Measurements from ENCODE around the gene EFHD2.
"Not testable (repeated sequence)": the region's sequence is repeated elsewhere in the genome, so short reads cannot be mapped to it uniquely, and the experiment has no call there.

EFHD2 gene

GRCh38 chr1:15432324-15432723, 22.6 kb downstream of the EFHD2 start:
- H3K4me3 ChIP-seq (ENCODE audit: low read length in 2 of 2), result no peak overlapping the region
- peak overlapping the region; percentile 11 for H3K27ac ChIP-seq (ENCODE audit: low read length)
- peaks cover 0 to 5% of the 10 kb centered on the region in 2 donors for H3K36me3 ChIP-seq (ENCODE audit: control insufficient read depth in 2 of 2, insufficient read depth in 2 of 2, low read length in 2 of 2)
- no peaks in the 10 kb centered on the region for H3K9me3 ChIP-seq (ENCODE audit: control insufficient read depth in 2 of 2, low read length in 2 of 2)
- no peaks in the 10 kb centered on the region for H3K27me3 ChIP-seq (ENCODE audit: control insufficient read depth in 1 of 2, insufficient read depth in 2 of 2, low read length in 2 of 2)
- no peak overlapping the region for H3K9ac ChIP-seq (ENCODE audit: low read length in 2 of 2)
- peaks cover 13% of the 10 kb centered on the region for H3K4me1 ChIP-seq (ENCODE audit: control insufficient read depth, insufficient read depth, low read length)

DNA sequence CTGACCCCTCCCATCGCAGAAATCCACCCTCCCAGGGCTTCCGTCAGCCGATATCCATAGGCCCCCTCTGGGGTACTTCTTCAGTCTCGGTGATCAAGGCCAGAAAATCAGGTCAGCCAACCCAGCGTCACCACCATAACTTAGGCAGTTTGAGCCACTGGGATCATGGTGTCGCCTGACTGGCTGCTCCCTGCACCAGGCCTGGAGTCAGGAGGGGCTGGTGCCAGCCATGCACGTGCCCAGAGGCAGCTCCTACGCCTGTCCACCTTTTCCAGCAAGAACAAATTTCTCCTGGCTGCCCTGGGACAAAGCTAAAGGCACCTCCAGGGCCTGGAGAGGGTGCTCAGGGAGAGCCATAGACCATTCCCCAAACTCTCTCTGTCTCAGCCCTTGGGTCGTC, 23.8 kb downstream of the EFHD2 start:
- Histone ChIP-seq H3K4me3 (ENCODE audit: low read length in 2 of 2) (no peak overlapping the region), H3K36me3 (ENCODE audit: control insufficient read depth in 2 of 2, insufficient read depth in 2 of 2, low read length in 2 of 2) (peaks cover 0 to 5% of the 10 kb centered on the region in 2 donors), H3K27ac (ENCODE audit: low read length) (no peak overlapping the region), H3K9me3 (ENCODE audit: control insufficient read depth in 2 of 2, low read length in 2 of 2) (no peaks in the 10 kb centered on the region), H3K4me1 (ENCODE audit: control insufficient read depth, insufficient read depth, low read length) (peaks cover 5% of the 10 kb centered on the region), H3K27me3 (ENCODE audit: control insufficient read depth in 1 of 2, insufficient read depth in 2 of 2, low read length in 2 of 2) (no peaks in the 10 kb centered on the region), H3K9ac (ENCODE audit: low read length in 2 of 2) (no peak overlapping the region)

DNA sequence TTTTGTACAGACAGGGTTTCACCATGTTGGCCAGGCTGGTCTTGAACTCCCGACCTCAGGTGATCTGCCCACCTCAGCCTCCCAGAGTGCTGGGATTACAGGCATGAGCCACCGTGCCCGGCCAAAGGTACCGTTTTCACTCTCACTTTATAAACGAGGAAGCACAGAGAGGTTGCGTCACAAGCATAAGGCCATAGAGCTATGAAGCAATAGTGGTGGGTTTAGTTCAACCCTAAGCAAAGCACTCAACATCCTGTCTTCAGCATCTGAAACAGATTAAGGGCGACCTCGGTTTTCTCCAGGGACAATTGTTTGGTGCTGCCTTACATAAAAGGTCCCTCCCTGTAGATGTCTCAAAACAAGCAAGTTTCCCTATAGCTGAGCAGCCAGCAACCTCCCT, 25.1 kb downstream of the EFHD2 start:
- H3K9ac ChIP-seq (ENCODE audit: low read length in 2 of 2); H3K36me3 ChIP-seq (ENCODE audit: control insufficient read depth in 2 of 2, insufficient read depth in 2 of 2, low read length in 2 of 2); H3K27ac ChIP-seq (ENCODE audit: low read length); H3K4me1 ChIP-seq (ENCODE audit: control insufficient read depth, insufficient read depth, low read length); H3K4me3 ChIP-seq (ENCODE audit: low read length in 2 of 2); H3K27me3 ChIP-seq (ENCODE audit: control insufficient read depth in 1 of 2, insufficient read depth in 2 of 2, low read length in 2 of 2); H3K9me3 ChIP-seq (ENCODE audit: control insufficient read depth in 2 of 2, low read length in 2 of 2): not testable (repeated sequence)

- Histone ChIP-seq H3K9me3 (ENCODE audit: control insufficient read depth in 2 of 2, low read length in 2 of 2) (no peaks in the 10 kb centered on the region), H3K9ac (ENCODE audit: low read length in 2 of 2) (no peak overlapping the region), H3K36me3 (ENCODE audit: control insufficient read depth in 2 of 2, insufficient read depth in 2 of 2, low read length in 2 of 2) (no peaks in the 10 kb centered on the region), H3K27ac (ENCODE audit: low read length) (no peak overlapping the region), H3K27me3 (ENCODE audit: control insufficient read depth in 1 of 2, insufficient read depth in 2 of 2, low read length in 2 of 2) (no peaks in the 10 kb centered on the region), H3K4me1 (ENCODE audit: control insufficient read depth, insufficient read depth, low read length) (peaks cover 4% of the 10 kb centered on the region), H3K4me3 (ENCODE audit: low read length in 2 of 2) (no peak overlapping the region)
Measured at GRCh38 chr1:15435239-15436077, 25.8 kb downstream of the EFHD2 start.

- Histone ChIP-seq H3K36me3 (ENCODE audit: control insufficient read depth in 2 of 2, insufficient read depth in 2 of 2, low read length in 2 of 2) (no peaks in the 10 kb centered on the region), H3K27ac (ENCODE audit: low read length) (no peak overlapping the region), H3K9ac (ENCODE audit: low read length in 2 of 2) (no peak overlapping the region), H3K9me3 (ENCODE audit: control insufficient read depth in 2 of 2, low read length in 2 of 2) (no peaks in the 10 kb centered on the region), H3K4me3 (ENCODE audit: low read length in 2 of 2) (no peak overlapping the region), H3K4me1 (ENCODE audit: control insufficient read depth, insufficient read depth, low read length) (peaks cover 4% of the 10 kb centered on the region), H3K27me3 (ENCODE audit: control insufficient read depth in 1 of 2, insufficient read depth in 2 of 2, low read length in 2 of 2) (no peaks in the 10 kb centered on the region)
Measured at GRCh38 chr1:15436881-15437442, 27.3 kb downstream of the EFHD2 start.

DNA sequence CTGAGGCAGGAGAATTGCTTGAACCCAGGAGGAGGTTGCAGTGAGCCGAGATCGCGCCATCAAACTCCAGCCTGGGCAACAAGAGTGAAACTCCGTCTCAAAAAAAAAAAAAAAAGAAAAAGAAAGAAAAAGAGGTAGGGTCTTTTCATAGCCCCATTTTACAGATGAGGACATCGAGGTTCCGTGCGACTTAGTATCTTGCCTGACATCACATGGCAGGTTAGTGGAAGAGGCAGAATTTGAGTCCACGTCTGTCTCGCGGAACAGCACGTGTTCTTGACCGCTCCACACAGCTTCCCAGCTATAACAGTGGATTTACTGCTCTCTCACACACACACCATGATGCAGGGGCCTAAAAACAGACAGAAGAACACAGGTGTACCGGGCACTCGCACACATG, 29.6 kb downstream of the EFHD2 start:
- H3K36me3 ChIP-seq (ENCODE audit: control insufficient read depth in 2 of 2, insufficient read depth in 2 of 2, low read length in 2 of 2), result no peaks in the 10 kb centered on the region
- H3K9me3 ChIP-seq (ENCODE audit: control insufficient read depth in 2 of 2, low read length in 2 of 2), result no peaks in the 10 kb centered on the region
- H3K4me1 ChIP-seq (ENCODE audit: control insufficient read depth, insufficient read depth, low read length), result no peaks in the 10 kb centered on the region
- H3K4me3 ChIP-seq (ENCODE audit: low read length in 2 of 2), result no peak overlapping the region
- no peak overlapping the region for H3K9ac ChIP-seq (ENCODE audit: low read length in 2 of 2)
- no peaks in the 10 kb centered on the region for H3K27me3 ChIP-seq (ENCODE audit: control insufficient read depth in 1 of 2, insufficient read depth in 2 of 2, low read length in 2 of 2)
- no peak overlapping the region for H3K27ac ChIP-seq (ENCODE audit: low read length)

GRCh38 chr1:15440357-15440756, 30.7 kb downstream of the EFHD2 start:
- Histone ChIP-seq H3K4me1 (ENCODE audit: control insufficient read depth, insufficient read depth, low read length) (no peaks in the 10 kb centered on the region), H3K27me3 (ENCODE audit: control insufficient read depth in 1 of 2, insufficient read depth in 2 of 2, low read length in 2 of 2) (no peaks in the 10 kb centered on the region), H3K36me3 (ENCODE audit: control insufficient read depth in 2 of 2, insufficient read depth in 2 of 2, low read length in 2 of 2) (no peaks in the 10 kb centered on the region), H3K4me3 (ENCODE audit: low read length in 2 of 2) (no peak overlapping the region), H3K9me3 (ENCODE audit: control insufficient read depth in 2 of 2, low read length in 2 of 2) (no peaks in the 10 kb centered on the region), H3K27ac (ENCODE audit: low read length) (no peak overlapping the region), H3K9ac (ENCODE audit: low read length in 2 of 2) (no peak overlapping the region)

- H3K4me3 ChIP-seq (ENCODE audit: low read length in 2 of 2), result no peak overlapping the region
- H3K9me3 ChIP-seq (ENCODE audit: control insufficient read depth in 2 of 2, low read length in 2 of 2), result no peaks in the 10 kb centered on the region
- no peaks in the 10 kb centered on the region for H3K27me3 ChIP-seq (ENCODE audit: control insufficient read depth in 1 of 2, insufficient read depth in 2 of 2, low read length in 2 of 2)
- H3K4me1 ChIP-seq (ENCODE audit: control insufficient read depth, insufficient read depth, low read length), result no peaks in the 10 kb centered on the region
- H3K27ac ChIP-seq (ENCODE audit: low read length), result no peak overlapping the region
- H3K9ac ChIP-seq (ENCODE audit: low read length in 2 of 2), result no peak overlapping the region
- H3K36me3 ChIP-seq (ENCODE audit: control insufficient read depth in 2 of 2, insufficient read depth in 2 of 2, low read length in 2 of 2), result no peaks in the 10 kb centered on the region
Measured at GRCh38 chr1:15441247-15441646, 31.6 kb downstream of the EFHD2 start.

GRCh38 chr1:15442119-15442518, 32.4 kb downstream of the EFHD2 start:
- Histone ChIP-seq H3K9me3 (ENCODE audit: control insufficient read depth in 2 of 2, low read length in 2 of 2) (no peaks in the 10 kb centered on the region), H3K36me3 (ENCODE audit: control insufficient read depth in 2 of 2, insufficient read depth in 2 of 2, low read length in 2 of 2) (no peaks in the 10 kb centered on the region), H3K27me3 (ENCODE audit: control insufficient read depth in 1 of 2, insufficient read depth in 2 of 2, low read length in 2 of 2) (no peaks in the 10 kb centered on the region), H3K27ac (ENCODE audit: low read length) (no peak overlapping the region), H3K4me1 (ENCODE audit: control insufficient read depth, insufficient read depth, low read length) (no peaks in the 10 kb centered on the region), H3K4me3 (ENCODE audit: low read length in 2 of 2) (no peak overlapping the region), H3K9ac (ENCODE audit: low read length in 2 of 2) (no peak overlapping the region)

- no peak overlapping the region for H3K9ac ChIP-seq (ENCODE audit: low read length in 2 of 2)
Measured at GRCh38 chr1:15442759-15443158, 33.1 kb downstream of the EFHD2 start.

GRCh38 chr1:15443281-15443680, 33.6 kb downstream of the EFHD2 start:
- Histone ChIP-seq H3K9ac (ENCODE audit: low read length in 2 of 2) (no peak overlapping the region), H3K36me3 (ENCODE audit: control insufficient read depth in 2 of 2, insufficient read depth in 2 of 2, low read length in 2 of 2) (no peaks in the 10 kb centered on the region), H3K27me3 (ENCODE audit: control insufficient read depth in 1 of 2, insufficient read depth in 2 of 2, low read length in 2 of 2) (no peaks in the 10 kb centered on the region), H3K4me1 (ENCODE audit: control insufficient read depth, insufficient read depth, low read length) (no peaks in the 10 kb centered on the region), H3K27ac (ENCODE audit: low read length) (no peak overlapping the region), H3K9me3 (ENCODE audit: control insufficient read depth in 2 of 2, low read length in 2 of 2) (no peaks in the 10 kb centered on the region), H3K4me3 (ENCODE audit: low read length in 2 of 2) (no peak overlapping the region)

More at GRCh38 chr1:15442759-15443158, 33.1 kb downstream of the EFHD2 start:
- Histone ChIP-seq H3K27me3 (ENCODE audit: control insufficient read depth in 1 of 2, insufficient read depth in 2 of 2, low read length in 2 of 2) (no peaks in the 10 kb centered on the region), H3K36me3 (ENCODE audit: control insufficient read depth in 2 of 2, insufficient read depth in 2 of 2, low read length in 2 of 2) (no peaks in the 10 kb centered on the region), H3K9me3 (ENCODE audit: control insufficient read depth in 2 of 2, low read length in 2 of 2) (no peaks in the 10 kb centered on the region), H3K27ac (ENCODE audit: low read length) (no peak overlapping the region), H3K4me3 (ENCODE audit: low read length in 2 of 2) (no peak overlapping the region), H3K4me1 (ENCODE audit: control insufficient read depth, insufficient read depth, low read length) (no peaks in the 10 kb centered on the region)
